ENCODE measurements around the gene TCF12. TPM values are rescaled to one million over a fixed set of nuclear protein-coding genes. Genes with fewer than 3 reads are reported as not detected.

TCF12 gene
- polyA plus RNA-seq, 1 donor (not counting 4 experiments of a cell fraction or from before 2014, with no cell fraction given), result 48.3 TPM

DNA sequence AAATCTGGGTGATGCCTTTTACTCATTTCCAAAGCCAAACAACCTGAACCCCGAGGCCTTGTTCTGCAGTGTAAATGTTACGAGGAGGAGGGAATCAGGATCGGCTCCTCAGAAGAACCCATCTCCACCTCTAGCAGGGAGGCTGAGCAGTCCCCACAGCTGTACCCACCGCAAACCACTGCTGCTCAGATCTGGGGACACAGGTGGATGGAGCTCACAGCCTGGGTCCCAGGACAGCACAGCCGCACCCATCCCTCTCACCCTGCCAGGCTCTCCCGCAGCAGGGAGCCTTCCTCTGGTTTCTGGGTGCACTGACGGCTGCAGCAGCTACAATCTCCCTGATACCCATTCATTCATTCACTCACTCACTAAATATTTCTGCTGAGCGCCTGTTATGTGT is 413.9 kb downstream of the TCF12 start:
- dilution Hi-C loops (cut with MboI; ENCODE audit: extremely low pct_ligation_motif_present, low sequenced_read_pairs), result loop anchor here (25.0 kb wide), 1 partner anchor 205 kb away; no protein-coding TSS in a partner anchor
- no peak for FAIRE-seq
- Histone ChIP-seq H4K20me1 (ENCODE audit: control insufficient read depth, extremely low read depth, insufficient read depth, low read length) (no peaks in the 10 kb centered on the region), H3K4me3 (ENCODE audit: control insufficient read depth in 2 of 3, extremely low read depth in 1 of 3, insufficient read depth in 2 of 3, low read depth in 1 of 3, low read length in 3 of 3) (no peak overlapping the region), H3K27ac (ENCODE audit: control insufficient read depth, insufficient read depth, low read length) (no peak overlapping the region), H3K9me3 (ENCODE audit: control insufficient read depth, low read depth, low read length) (no peaks in the 10 kb centered on the region), H2AFZ (ENCODE audit: control insufficient read depth, low read length) (no peak overlapping the region), H3K9me1 (ENCODE audit: control insufficient read depth, extremely low read depth, insufficient read depth, low read length) (no peaks in the 10 kb centered on the region), H3K27me3 (ENCODE audit: control insufficient read depth, extremely low read depth, insufficient read depth, low read length) (peaks cover 21% of the 10 kb centered on the region), H3K9ac (ENCODE audit: control insufficient read depth, extremely low read depth, insufficient read depth, low read length) (no peak overlapping the region), H3K4me2 (ENCODE audit: control insufficient read depth, extremely low read depth, insufficient read depth, low read depth, low read length) (no peak overlapping the region), H3K36me3 (ENCODE audit: control insufficient read depth in 2 of 2, extremely low read depth in 1 of 2, insufficient read depth in 2 of 2, low read length in 2 of 2) (no peaks in the 10 kb centered on the region), H3K4me1 (ENCODE audit: control insufficient read depth, extremely low read depth, insufficient read depth, low read length) (peaks cover 13% of the 10 kb centered on the region), H3K79me2 (ENCODE audit: control insufficient read depth, insufficient read depth, low read length) (no peaks in the 10 kb centered on the region)
- TF ChIP-seq, protein P1, sequence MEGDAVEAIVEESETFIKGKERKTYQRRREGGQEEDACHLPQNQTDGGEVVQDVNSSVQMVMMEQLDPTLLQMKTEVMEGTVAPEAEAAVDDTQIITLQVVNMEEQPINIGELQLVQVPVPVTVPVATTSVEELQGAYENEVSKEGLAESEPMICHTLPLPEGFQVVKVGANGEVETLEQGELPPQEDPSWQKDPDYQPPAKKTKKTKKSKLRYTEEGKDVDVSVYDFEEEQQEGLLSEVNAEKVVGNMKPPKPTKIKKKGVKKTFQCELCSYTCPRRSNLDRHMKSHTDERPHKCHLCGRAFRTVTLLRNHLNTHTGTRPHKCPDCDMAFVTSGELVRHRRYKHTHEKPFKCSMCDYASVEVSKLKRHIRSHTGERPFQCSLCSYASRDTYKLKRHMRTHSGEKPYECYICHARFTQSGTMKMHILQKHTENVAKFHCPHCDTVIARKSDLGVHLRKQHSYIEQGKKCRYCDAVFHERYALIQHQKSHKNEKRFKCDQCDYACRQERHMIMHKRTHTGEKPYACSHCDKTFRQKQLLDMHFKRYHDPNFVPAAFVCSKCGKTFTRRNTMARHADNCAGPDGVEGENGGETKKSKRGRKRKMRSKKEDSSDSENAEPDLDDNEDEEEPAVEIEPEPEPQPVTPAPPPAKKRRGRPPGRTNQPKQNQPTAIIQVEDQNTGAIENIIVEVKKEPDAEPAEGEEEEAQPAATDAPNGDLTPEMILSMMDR (optimal IDR thresholded peaks at IDR 0.05 in 1 of 3, IDR thresholded peaks at IDR 0.05 in 1 of 3, conservative IDR thresholded peaks at IDR 0.05 in 1 of 3; ENCODE audit: extremely low read depth in 1 of 3, insufficient read depth in 2 of 3, low read length in 3 of 3), result no peak
- TF ChIP-seq EZH2 (IDR thresholded peaks at IDR 0.05; ENCODE audit: low read length), result no peak
- no peak for DNase-seq (ENCODE audit: low read depth, low spot score)

DNA sequence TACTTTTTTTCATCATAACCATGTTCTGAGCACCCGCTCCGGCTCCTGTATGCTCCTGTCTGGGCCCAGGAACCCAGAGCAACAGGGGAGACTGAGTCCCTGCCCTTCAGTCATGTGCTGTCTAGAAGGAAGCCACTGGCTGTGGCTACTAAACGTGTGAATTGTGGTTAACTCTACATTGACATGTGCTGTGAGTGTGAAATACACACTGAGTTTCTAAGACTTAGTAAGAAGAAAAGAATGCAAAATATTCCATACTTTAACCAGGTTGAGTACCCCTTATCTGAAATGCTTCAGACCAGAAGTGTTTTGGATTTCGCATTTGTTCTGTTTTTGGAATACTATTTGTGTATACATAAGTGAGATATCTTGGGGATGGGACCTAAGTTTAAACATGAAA is 415.0 kb downstream of the TCF12 start:
- no peak overlapping the region for H3K27ac ChIP-seq (ENCODE audit: control insufficient read depth, insufficient read depth, low read length)
- H3K4me1 ChIP-seq (ENCODE audit: control insufficient read depth, extremely low read depth, insufficient read depth, low read length), result peaks cover 13% of the 10 kb centered on the region
- H3K79me2 ChIP-seq (ENCODE audit: control insufficient read depth, insufficient read depth, low read length), result no peaks in the 10 kb centered on the region
- no peaks in the 10 kb centered on the region for H3K36me3 ChIP-seq (ENCODE audit: control insufficient read depth in 2 of 2, extremely low read depth in 1 of 2, insufficient read depth in 2 of 2, low read length in 2 of 2)
- no peak overlapping the region for H3K4me2 ChIP-seq (ENCODE audit: control insufficient read depth, extremely low read depth, insufficient read depth, low read depth, low read length)
- dilution Hi-C loops (cut with MboI; ENCODE audit: extremely low pct_ligation_motif_present, low sequenced_read_pairs), result loop anchor here (25.0 kb wide), 1 partner anchor 204 kb away; no protein-coding TSS in a partner anchor
- no peaks in the 10 kb centered on the region for H4K20me1 ChIP-seq (ENCODE audit: control insufficient read depth, extremely low read depth, insufficient read depth, low read length)
- no peak overlapping the region for H3K9ac ChIP-seq (ENCODE audit: control insufficient read depth, extremely low read depth, insufficient read depth, low read length)
- TF ChIP-seq, protein P1 (optimal IDR thresholded peaks at IDR 0.05 in 1 of 3, IDR thresholded peaks at IDR 0.05 in 1 of 3, conservative IDR thresholded peaks at IDR 0.05 in 1 of 3; ENCODE audit: extremely low read depth in 1 of 3, insufficient read depth in 2 of 3, low read length in 3 of 3), result no peak
- TF ChIP-seq EZH2 (IDR thresholded peaks at IDR 0.05; ENCODE audit: low read length), result no peak
- H3K9me3 ChIP-seq (ENCODE audit: control insufficient read depth, low read depth, low read length), result no peaks in the 10 kb centered on the region
- peaks cover 15% of the 10 kb centered on the region for H3K27me3 ChIP-seq (ENCODE audit: control insufficient read depth, extremely low read depth, insufficient read depth, low read length)
- no peak overlapping the region for H3K4me3 ChIP-seq (ENCODE audit: control insufficient read depth in 2 of 3, extremely low read depth in 1 of 3, insufficient read depth in 2 of 3, low read depth in 1 of 3, low read length in 3 of 3)
- H3K9me1 ChIP-seq (ENCODE audit: control insufficient read depth, extremely low read depth, insufficient read depth, low read length), result no peaks in the 10 kb centered on the region
- DNase-seq (ENCODE audit: low read depth, low spot score) (no peak), FAIRE-seq (no peak)
- no peak overlapping the region for H2AFZ ChIP-seq (ENCODE audit: control insufficient read depth, low read length)

All from keratinocyte (primary cell).